GM15510 (cell line): Measurements from ENCODE around the gene THSD4.

Experiments used
- POLR2A ChIP-seq: IDR thresholded peaks from 3 replicates; pipeline ENCODE4 v1.6.1; 2011; ENCODE audit warnings: borderline replicate concordance; ENCODE audit not compliant: insufficient read length; ENCODE audit errors: extremely low read depth

THSD4 gene

DNA sequence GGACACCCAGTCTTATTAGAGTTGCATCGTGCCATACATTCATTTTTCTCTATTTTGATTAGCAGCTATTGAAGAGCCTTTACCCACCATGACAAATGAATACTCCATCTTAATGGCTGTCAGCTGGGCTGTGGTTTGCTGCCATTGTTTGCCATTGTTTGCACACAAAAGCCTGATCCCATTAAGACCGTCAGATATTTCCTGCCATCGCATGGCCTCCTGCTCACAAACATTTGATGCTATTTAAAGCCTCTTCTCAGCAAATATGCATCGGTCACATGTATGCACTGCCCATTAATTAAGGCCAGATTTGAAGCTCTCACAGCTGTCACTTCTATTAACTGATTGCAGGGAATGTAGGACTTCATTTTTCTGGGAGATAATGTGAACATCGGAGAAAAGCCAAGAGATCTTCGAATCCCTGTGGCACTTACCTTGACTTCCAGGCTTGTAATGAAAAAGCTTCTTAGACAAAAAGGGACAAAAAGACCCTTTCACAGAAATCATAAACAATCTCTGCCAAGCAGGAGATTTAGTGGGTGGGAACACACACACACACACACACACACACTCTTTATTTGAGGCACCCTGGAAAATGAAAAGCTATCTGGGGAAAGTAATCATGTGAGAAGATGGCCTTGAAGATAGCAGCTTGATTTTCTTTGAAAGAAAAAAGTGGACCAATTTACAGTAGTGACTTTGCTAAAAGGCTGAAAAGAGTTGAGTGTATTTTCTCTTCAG is 519.7 kb downstream of the THSD4 start:
- TF ChIP-seq POLR2A = no peak

DNA sequence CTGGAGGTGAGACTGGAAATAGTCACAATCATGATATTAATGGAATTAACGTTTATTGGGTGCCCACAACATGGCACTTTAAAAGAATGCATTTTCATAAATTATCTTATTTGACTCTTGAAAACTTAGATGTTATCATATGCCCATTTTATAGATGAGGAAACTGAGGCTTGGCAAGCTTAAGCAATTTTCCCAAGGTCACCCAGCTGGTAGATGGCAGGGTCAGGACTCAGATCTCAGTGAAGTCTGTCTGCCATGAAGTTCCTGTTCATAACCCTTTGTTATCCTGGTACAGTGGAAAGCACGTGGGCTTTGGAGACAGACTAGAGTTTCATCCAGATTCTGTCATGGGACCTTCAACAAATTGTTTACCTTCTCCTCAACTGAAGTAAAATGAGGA is 520.5 kb downstream of the THSD4 start:
- TF ChIP-seq POLR2A = no peak

DNA sequence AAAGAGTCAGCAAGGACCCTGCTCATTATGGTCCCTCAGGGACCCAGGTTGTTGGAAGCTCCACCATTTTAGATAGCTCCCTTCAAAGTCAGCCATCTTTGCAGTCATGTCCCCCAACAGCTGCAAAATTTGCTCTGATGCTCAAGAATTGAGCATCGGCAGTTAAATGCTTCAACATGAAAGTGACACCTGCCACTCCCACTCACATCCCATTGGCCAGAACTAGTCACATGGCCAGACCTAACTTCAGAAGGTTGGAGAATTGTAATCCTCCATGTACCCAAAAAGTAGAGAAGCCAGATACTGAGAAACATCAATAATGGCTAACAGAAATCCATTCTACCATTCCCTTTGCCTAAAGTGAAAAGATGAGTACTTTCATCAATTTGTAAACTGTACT is 523.6 kb downstream of the THSD4 start:
- TF ChIP-seq POLR2A = no peak

DNA sequence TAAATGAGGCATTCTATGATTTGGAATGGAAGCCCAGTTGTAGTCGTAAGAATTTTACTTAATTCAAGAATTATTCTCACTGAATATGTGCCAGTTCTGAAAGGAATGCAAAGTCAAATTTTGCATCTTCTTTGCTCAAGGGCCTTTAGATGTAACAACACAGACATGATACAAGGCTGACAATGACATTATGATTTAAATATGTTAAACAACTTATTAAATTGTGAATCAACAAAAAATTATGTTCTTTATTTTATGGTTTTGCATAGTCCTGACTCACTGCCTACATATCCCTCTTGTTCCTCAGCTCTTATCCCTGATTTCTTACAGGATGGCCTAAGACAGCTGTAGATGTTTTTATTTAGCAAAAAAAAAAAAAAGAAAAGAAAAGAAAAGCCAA is 524.2 kb downstream of the THSD4 start:
- no peak for TF ChIP-seq POLR2A

DNA sequence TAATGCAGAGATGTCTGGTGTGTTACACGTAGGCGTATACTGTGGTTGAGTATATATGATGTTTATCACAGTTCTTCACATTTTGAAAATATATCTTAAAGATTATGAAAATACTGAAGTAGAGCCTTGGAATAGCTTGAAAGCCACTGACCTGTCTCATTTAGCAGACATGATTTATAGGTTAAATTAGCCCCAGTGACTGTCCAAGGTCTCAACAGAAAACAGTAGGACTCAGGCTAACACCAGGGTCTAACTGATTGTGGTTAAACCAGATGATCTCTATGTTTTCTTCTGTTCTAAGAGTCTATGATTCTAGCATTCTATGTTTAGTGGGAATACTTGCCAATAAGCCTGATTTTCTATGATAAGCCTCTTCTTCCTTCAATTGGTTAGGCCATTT is 528.6 kb downstream of the THSD4 start:
- TF ChIP-seq POLR2A = no peak

DNA sequence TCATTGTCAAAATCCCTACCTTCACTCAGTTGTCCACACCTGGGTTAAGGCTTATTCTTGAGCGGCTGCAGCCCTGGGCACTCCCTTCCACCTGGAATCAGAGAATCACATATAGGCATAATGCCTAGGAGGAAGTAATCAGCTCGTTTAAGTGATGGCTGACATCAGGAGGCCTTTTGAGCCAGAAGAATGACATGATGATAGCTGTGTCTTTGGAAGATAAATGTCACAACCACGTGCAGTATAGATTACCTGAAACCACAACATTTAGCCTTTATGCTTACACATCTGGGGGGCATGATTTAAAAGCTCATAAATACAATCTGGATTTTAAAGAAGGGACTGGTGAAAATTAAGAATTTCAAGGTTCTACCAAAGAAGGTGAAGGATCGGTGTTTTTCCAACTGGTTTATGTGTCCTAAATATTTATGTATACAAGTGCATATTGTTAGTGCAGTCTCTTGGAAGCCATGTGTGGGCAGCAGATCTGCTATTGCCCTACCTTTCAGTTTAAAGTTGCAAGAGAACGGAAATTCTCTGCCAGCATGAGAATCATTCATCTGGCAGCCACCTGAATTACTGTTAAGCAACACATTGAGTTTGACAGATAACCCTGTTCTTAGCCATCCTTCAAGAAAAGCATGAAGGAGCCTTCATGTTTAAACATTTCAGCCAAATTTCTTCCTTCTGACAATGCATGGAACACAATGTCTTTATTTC is 531.7 kb downstream of the THSD4 start:
- no peak for TF ChIP-seq POLR2A

DNA sequence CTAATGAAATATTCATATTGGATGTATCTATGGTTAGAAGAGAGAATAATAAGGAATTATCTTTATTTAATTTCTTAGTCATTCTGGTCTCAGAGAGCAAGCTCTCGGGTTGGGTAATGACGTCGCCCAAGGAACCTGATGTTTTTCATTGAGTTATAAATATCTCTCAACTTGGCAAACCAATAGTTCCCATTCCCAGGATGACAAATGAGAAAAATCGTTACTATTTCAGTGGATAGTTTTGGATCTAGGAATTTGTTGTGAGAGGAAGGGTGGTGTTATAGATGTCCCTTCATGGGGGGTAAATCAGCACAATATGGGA is 532.2 kb downstream of the THSD4 start:
- no peak for TF ChIP-seq POLR2A

DNA sequence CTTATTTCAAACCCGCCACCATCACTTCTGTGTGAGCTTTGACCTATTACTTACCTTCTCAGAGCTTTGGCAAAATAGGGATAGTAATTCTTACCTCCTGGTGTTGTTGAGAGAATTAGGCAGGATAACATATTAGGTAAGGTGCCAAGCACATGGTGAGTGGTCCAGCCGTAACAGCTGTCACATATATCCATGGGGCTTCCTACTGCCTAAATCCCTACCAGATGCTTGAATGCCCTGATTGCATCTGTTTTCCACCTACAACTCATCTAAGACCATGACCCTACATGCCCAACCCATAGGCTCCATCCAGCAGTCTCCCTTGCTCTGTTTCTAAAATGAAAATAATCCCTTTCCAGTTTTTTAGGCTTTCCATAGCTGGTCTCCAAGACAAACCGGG is 532.8 kb downstream of the THSD4 start:
- no peak for TF ChIP-seq POLR2A

DNA sequence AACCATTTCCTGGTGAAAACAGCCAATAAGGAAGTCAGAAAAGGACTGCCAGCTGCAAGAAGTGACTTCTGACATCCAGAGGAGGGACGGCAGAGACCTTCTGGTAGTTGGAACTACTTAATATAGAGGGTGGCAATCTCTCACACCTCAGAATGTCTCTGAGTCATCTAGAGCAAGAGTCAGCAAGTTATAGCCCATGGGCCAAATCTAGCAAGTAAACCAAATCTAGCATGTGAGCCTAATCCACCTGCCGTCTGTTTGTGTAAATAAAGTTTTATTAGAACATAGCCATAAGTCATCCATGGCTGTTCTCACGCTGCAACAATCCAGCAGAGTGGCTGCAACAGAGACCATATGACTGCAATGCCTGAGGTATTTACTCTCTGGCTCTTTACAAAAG is 534.6 kb downstream of the THSD4 start:
- no peak for TF ChIP-seq POLR2A

DNA sequence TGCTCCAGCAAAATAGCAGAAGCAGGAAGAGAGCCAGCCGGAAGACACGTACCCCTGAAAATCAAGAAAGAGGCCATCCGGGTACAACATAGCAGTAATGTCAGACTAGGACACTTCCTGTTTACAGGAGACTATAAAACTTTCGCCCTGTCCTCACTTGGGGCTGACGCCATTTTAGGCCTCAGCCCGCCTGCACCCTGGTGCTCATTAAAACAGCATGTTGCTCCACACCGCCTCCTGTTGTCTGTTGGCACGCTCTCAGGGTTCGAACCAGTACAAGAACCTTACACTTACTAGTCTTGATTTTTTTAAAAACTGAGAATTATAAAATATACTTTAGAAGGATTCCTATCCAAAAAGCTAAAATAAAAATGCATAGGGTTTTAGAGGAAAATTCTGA is 535.3 kb downstream of the THSD4 start:
- no peak for TF ChIP-seq POLR2A

DNA sequence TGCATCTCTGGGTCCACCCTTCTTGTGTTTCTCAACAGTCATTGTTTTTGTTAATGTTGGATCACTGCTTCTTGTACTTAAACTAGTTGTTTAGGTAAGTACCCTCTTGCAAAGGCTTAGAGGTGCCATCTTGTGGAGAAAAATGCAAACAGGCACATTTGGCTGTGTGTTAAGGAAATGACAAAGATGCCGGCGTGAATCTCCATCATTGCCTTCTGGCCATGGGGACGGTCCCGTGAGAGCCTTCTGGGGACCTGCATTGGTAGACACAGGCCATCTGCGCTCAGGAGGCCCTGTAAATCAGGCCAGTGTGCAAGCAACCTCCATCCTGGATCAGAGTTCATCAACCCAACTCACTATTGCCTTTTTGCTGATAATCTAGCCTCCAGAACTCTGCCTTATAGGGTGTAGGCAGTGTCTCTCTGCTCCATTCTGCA is 536.5 kb downstream of the THSD4 start:
- TF ChIP-seq POLR2A = no peak

DNA sequence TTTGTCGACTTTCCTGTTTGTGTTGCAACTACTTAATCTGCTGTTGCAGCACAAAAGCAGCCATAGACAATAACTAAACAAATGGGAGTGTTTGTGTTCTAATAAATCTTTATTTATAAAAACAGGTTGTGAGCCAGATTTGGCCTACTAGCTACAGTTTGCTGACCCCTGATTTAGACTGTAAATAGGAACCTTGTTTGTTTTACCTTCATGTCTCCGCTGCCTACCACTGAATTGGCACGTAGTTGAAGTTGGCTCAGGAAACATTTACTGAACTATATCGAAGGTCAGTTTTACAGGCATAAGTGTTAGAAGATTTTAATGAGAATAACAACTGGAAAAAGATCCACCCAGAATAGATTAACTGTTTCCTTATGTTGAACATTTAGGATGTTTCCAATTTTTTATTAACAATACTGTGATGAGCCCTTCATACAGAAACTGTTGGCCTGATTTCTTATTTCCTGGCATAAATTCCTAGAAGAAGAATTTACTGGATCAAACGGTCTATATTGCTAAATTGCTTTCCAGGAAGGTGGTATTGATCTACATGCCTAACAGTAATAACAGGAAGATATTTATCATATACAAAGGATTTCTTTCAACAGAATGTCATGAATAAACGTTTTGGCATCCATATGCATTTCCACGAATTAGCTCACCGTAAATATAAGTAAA is 538.9 kb downstream of the THSD4 start:
- TF ChIP-seq POLR2A = no peak

DNA sequence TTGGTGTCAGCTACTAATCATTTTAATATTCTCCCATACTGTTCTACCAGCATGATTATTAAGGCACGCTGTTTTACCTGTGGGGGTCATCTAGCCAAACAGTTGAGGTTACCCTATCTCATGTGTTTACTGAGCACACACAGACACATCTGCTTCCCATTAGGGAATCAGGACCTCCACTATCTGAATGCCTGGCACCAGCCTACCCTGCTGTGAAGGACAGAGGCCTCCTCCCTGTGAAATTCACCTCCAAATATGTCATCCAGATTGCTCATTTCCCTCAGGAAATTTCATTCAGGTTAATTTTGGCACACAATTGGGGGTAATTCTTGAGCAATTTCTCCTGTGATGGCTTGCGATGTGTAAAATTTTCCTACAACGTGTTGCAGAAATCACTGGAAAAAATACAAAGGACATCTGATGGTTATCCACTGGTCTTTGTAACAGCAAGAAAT is 539.5 kb downstream of the THSD4 start:
- no peak for TF ChIP-seq POLR2A

DNA sequence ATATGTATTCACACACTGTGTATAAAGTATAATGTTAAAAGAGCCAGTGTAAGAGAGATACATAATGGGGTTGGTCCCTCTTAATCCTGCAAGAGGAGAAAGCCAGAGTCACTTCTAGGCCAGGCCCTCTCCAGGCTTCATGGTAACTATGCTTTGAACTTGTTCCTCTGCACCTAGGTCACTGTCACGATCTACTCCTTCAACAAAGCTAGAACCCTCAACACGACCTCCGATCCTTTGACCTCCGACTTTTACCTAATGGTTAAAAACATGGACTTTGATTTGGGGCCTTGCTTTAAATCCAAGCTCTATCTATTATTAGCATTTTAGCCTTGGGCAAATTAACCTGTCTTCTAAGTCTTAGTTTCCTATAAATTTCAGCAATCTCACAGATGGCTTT is 541.2 kb downstream of the THSD4 start:
- TF ChIP-seq POLR2A = no peak

DNA sequence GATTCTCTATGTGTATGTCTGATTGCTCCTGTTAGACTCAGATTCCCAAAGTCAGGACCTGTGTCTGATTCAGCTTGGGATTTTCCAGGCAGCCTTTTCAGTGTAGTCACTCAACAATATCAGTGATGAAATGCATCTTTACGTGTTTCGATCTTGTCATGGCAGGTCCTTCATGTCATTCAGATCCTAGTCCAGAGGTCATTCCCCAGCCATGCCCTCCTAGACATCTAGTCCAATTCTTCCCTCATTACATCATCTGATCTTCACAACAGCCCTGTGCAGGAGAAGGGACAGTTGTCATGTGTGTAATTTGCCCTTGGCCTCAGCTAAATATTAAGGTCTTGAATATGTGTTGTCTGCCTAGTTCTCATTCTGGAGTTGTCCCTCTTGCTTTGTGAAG is 541.9 kb downstream of the THSD4 start:
- no peak for TF ChIP-seq POLR2A

DNA sequence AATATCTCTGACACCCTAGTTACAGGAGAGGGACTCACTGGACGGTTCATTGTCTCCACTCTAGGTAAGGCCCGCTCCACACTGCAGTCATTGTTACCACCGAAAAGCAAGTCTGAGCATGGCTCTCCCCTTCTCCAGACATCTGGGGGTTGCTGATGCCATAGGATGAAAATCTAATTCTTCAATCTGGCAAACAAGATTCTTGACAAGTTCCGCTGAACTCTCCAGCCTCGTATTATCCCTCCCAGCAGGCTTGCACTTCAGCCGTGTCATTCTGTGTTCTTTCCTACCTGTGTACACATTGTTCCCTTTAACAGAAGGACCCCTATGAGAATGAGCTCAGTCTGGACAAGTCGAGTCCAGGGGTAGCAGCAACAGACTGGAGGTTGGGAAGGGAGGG is 542.8 kb downstream of the THSD4 start:
- no peak for TF ChIP-seq POLR2A

DNA sequence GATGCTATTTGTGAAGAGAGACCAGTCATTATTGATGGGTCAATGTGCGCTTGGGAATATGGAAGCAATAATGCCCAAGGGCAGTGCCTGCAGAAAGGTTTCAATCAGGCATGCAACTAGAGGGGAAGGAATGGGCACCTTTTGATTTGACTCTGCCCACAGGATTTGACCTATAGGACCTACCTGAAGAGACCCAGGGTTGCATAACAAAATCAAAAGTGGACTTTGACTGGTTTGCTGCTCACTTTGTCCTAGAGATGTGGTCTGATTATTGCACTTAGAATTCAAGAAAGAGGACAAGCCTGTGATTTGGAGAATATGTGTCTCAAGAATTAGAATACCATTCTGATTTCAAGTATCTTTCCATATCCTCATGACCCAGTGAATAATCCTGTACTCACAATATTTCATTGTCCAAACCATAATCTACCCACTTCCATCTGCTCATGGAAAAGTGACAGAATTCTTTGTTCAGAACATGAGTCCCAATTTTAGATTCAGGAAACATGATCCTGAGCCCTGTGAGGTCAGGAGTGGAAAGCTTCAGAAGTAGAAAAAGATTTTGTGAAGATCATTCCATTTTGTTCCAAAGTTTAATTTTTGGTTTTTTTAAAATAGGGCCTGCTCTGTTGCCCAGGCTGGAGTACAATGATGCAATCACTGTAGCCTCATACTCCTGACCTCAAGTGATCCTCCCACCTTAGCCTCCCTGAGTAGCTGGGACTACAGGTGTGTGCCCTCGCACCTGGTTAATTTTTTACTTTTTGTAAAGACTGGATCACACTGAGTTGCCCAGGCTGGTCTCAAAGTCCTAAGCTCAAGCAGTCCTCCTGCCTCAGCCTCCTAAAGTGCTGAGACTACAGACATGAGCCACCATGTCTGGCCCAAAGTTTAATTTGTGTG is 543.8 kb downstream of the THSD4 start:
- TF ChIP-seq POLR2A = no peak
